Left lobe of liver (tissue), 2 donors: ENCODE measurements around the gene PPM1H. TPM values are rescaled to one million over a fixed set of nuclear protein-coding genes. Genes with fewer than 3 reads are reported as not detected.

Experiments used
- ATAC-seq: fragments of 200-7000 bp; cut with Tn5 transposase; one replicate; pipeline ENCODE4 v1.9.1; 2020; ENCODE audit warnings: mild to moderate bottlenecking, moderate library complexity
- DNase-seq: peaks from one replicate; pipeline ENCODE4 v3.0.0-alpha.2; 2020; ENCODE audit warnings: low spot score
- total RNA-seq: library from RNA; stranded (reverse); gene quantifications from one replicate; pipeline ENCODE4 v1.2.1, GENCODE V29; 2021
- donor health status: DM: no; HTN: no; CAD: no; lungs with moderate emphysema.
- donor health status: DM: no; HTN: yes; CAD: no.

The PPM1H gene
- total RNA-seq, 1 donor from 2014 or later: 8.0 TPM

GRCh38 chr12:62718762-62719426 is 216.1 kb downstream of the PPM1H start:
- ATAC-seq: no peak
- DNase-seq: no peak

- ATAC-seq (no peak), DNase-seq (no peak)
Observed at GRCh38 chr12:62717643-62718042, 217.3 kb downstream of the PPM1H start.

- DNase-seq (no peak), ATAC-seq (no peak)
Observed at GRCh38 chr12:62716866-62717525, 218.0 kb downstream of the PPM1H start.

- ATAC-seq: no peak
- DNase-seq: no peak
Observed at GRCh38 chr12:62716037-62716436, 218.9 kb downstream of the PPM1H start.

- no peak for DNase-seq
- no peak for ATAC-seq
Observed at GRCh38 chr12:62714774-62715721, 219.9 kb downstream of the PPM1H start.

- DNase-seq (no peak), ATAC-seq (no peak)
Observed at GRCh38 chr12:62714181-62714773, 220.7 kb downstream of the PPM1H start.

- no peak for DNase-seq
- ATAC-seq: no peak
Observed at GRCh38 chr12:62713723-62714122, 221.2 kb downstream of the PPM1H start.

GRCh38 chr12:62712681-62713573 is 222.0 kb downstream of the PPM1H start:
- DNase-seq: no peak
- ATAC-seq: no peak

GRCh38 chr12:62711631-62712241 is 223.2 kb downstream of the PPM1H start:
- DNase-seq: no peak
- ATAC-seq: no peak

GRCh38 chr12:62709311-62709710 is 225.6 kb downstream of the PPM1H start:
- ATAC-seq (no peak), DNase-seq (no peak)

- ATAC-seq (no peak), DNase-seq (no peak)
Observed at GRCh38 chr12:62707939-62708338, 227.0 kb downstream of the PPM1H start.

- no peak for ATAC-seq
- DNase-seq: no peak
Observed at GRCh38 chr12:62705846-62706245, 229.1 kb downstream of the PPM1H start.

GRCh38 chr12:62703011-62703380 is 232.0 kb downstream of the PPM1H start:
- DNase-seq (no peak), ATAC-seq (no peak)

GRCh38 chr12:62701492-62701891 is 233.5 kb downstream of the PPM1H start:
- ATAC-seq (no peak), DNase-seq (no peak)

GRCh38 chr12:62700091-62700880 is 234.7 kb downstream of the PPM1H start:
- DNase-seq: no peak
- no peak for ATAC-seq

GRCh38 chr12:62698701-62699101 is 236.2 kb downstream of the PPM1H start:
- DNase-seq: no peak
- ATAC-seq: no peak

- DNase-seq (no peak), ATAC-seq (no peak)
Observed at GRCh38 chr12:62697893-62698292, 237.1 kb downstream of the PPM1H start.

GRCh38 chr12:62695696-62696095 is 239.3 kb downstream of the PPM1H start:
- ATAC-seq (no peak), DNase-seq (no peak)

GRCh38 chr12:62694632-62695031 is 240.3 kb downstream of the PPM1H start:
- DNase-seq: no peak
- no peak for ATAC-seq
